Stimulated activated CD8-positive, alpha-beta memory T cell treated with anti-CD3 and anti-CD28 coated beads, Interleukin-7, amount 100 ng/mL, for 48 hours (primary cell): Measurements from ENCODE around the gene PKD2L1.
"Not testable (repeated sequence)": the region's sequence is repeated elsewhere in the genome, so short reads cannot be mapped to it uniquely, and the experiment has no call there.

ENCODE experiments used
- DNase-seq, 2 donors: peaks; one replicate each; pipeline ENCODE4 v3.0.0-alpha.2; 2020; ENCODE audit warnings: low read depth in 1 of 2; ENCODE audit errors: extremely low read depth in 1 of 2

Gene PKD2L1

DNA sequence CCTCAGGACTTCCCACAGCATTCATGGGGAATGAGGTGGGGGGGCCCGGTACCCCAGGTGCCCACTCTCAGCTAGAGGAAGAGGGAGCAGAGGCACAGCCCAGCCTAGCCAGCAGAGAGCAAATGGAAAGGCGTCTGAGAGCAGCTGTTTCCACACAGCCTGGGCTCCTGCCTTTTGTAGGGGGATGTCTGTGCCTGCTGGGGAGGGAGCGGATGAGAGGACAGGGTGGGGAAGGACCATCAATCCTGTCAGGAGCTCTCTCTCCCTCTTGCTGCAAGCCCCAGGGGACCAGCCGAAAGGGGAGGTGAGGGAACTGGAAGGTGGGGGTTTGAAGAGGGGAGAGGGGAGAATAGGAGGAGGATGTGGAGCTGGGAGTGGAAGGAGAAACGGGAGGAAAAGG lies at the start of gene PKD2L1:
TSS of gene PKD2L1 (minus strand) at position 150 of the 400 bp plus-strand sequence. CDS start at position 25, 125 bp downstream.
- no peak for DNase-seq

DNA sequence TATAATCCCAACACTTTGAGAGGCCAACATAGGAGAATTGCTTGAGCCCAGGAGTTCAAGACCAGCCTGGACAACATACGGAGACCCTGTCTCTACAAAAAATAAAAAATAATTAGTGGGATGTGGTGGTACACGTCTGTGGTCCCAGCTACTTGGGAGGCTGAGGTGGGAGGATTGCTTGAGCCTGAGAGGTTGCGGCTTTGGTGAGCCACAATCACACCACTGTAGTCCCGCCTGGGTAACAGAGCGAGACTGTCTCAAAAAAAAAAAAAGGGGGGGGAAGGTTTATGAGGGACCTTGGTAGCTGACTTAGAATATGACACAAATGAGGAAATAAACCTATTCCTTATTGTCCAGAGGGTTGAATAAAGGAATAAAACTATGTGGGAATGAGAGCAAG lies 47.8 kb upstream of the PKD2L1 start:
- DNase-seq: no peak

DNA sequence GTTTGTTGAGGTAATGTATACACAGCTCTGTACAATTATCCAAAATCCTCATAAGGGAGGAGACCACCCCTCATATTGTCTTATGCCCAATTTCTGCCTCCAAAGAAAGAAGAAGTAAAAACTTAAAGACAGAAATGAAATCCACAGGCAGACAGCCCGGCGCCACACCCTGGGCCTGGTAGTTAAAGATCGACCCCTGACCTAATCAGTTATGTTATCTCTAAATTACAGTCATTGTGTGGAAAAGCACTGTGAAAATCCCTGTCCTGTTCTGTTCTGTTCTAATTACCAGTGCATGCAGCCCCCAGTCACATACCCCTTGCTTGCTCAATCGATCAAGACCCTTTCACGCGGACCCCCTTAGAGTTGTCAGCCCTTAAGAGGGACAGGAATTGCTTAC lies 46.6 kb upstream of the PKD2L1 start:
- DNase-seq: not testable (repeated sequence)

DNA sequence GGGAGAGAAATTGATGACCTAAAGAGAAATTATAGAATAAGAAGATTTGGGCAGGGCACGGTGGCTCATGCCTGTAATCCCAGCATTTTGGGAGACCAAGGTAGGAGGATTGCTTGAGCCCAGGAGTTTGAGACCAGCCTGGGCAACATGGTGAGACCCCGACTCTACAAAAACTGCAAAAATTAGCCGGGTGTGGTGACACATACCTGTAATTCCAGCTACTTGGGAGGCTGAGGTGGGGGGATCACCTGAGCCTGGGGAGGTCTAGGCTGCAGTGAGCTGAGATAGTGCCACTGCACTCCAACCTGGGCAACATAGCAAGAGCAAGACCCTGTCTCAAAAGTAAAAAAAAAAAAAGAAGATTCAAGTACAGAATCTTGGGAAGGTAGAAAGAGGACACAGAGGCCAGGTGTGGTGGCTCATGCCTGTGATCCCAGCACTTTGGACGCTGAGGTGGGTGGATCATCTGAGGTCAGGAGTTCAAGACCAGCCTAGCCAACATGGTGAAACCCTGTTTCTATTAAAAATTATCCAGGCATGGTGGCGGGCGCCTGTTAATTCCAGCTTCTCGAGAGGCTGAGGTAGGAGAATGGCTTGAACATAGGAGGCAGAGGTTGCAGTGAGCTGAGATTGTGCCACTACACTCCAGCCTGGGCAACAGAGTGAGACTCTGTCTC lies 44.8 kb upstream of the PKD2L1 start:
- not testable (repeated sequence) for DNase-seq

DNA sequence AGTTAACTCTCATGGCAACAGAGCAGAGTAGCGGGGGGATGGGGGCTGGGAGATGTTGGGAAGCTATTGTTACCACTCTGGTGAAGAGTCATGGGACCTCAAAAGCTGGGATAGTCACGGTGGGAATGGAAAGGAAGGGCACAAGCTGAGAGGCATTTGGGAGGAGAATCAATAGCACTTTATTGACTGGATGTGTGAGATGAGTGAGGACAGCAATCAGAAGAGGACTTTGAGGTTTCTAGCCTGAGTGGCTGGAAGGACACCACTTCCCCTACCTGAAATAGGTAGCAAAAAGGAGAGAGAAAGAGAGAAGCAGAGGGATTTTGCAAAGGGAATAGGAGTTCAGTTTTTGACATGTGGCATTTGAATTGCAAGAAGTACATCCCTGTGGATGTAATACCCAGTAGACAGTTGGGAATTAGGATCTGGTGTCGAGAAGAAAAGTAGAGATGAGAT lies 44.2 kb upstream of the PKD2L1 start:
- DNase-seq: no peak

DNA sequence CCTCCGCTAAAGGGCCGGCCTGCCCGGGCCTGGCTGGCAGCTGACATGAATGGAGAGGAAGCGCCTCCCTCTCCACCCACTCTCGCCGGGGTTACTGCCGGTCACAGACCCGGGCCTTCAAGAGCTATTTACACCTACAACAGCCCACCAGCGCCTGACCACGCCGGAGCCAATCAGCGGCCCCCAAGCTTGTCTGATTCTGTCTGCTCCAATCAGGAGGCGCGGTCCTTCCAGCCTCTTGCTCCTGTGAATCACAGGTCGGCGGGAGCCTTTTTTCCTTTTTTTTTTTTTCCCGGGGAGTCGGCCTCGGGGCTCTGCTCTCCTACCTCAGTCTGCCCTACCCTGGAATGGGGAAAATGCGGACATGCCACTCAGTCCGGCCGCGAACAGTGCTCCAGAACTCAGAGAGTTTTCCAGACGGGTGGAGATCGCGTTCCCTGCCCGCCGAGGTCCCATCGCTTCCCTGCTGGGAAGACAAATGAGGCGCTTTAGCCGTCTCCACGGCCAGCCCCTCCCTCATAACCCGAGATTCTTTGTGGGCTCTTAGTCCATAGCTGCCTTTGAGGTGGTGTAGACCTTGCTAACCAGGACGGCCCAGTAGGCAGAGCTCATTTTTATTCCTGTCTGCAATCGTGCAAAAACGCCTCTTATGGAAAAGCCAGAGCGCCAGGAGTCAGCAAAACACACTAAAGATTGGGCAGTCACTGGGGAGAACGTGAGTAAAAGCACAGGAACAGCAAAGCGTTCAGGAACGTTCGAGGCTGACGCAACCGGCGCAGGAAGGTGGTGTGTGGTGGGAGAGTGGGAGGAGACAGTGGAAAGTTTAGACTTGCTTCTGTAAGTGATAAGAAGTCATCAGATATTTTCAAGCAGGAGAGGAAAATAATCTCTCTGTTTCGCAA lies 43.5 kb upstream of the PKD2L1 start:
- peak; percentile 87 to 97 for DNase-seq

DNA sequence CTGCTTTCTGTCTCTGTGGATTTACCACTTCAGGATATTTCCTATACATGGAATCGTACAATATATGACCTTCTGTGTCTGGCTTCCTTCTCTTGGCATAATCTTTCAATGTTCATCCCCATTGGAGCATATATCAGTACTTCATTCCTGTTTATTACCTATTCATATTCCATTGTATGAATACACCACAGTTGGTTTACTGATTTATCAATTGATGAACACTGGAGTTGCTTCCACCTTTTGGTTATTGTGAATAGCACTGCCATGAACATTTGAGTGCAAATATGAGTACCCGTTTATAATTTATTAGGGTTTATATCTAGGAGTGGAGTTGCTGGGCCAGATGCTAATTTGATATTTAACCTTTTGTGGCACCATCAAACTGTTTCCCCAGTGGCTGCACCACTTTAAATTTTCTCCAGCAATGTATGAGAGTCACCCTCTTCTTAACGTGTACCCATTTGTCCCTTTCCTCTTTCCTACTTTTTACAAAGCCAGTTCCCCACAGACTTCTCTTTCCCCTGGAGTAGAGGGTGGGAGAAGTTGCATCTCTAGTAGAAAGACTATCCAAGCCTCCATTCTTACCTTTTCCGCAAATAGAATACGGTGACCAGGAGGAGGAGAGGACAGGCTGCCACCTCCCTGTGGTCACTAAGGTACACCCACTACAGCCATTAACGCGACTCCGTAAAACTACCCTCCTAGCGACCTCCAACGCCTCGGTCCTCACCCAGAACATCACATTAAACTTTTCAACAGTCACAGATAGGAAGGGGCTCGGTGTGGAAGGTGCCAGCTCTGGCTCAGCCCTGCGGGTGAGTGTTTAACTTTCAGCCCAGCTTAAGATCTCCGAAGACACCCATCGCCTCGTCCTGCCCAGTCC lies 42.6 kb upstream of the PKD2L1 start:
- no peak for DNase-seq

DNA sequence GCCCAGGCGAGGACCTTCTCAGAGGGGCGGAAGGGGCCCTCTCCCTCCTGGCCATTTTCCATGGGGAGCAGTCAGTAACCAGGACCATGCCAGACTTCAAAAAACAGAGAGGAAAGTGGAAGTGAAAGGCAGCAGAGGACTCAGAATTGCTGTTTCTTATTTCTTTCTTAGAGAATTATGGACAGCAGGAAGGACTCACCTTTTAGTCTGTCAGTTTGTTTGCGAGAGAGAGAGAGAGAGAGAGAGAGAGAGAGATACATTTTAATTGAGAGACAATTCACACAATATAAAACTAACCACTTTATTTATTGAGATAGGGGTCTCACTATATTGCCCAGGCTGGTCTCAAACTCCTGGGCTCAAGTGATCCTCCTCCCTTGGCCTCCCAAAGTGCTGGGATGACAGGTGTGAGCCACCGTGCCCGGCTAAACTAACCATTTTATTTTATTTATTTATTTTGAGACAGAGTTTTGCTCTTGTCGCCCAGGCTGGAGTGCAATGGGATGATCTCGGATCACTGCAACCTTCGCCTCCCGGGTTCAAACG lies 41.5 kb upstream of the PKD2L1 start:
- no peak for DNase-seq

DNA sequence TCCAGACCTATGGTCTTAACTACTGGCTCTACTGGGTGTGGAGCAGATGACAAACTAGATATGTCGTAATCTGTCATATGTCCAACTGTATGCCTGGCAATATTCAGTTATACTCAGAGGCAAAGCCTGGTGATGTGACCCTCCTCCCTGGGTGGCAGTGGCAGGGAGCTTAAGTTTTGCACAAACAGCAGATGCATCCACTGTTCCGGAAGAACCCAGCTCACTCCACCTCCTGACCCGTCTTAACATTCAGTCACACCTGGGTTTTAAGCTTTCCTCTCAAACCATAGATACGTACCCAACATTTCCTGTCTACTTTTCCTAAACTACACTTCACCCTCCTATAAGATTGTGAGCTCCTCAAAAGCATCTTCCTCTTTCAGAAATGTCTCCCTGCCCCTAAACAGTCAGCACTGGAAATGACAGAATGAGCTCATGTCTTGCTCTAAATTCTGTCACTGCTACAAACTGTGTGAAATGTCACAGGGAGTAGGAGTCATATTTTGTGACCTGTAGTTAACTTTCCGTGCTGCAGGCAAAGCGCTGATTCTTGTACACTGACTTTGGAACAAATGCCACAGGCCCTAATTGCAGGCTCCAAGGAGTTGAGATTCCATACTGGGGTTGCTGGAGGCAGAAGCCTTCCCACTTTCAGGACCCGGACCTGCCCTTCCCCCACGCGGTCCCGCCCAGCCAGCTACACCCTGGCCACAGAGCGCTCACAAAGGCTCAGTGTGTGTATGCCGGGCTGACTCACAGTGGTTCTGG lies 40.9 kb upstream of the PKD2L1 start:
- DNase-seq: peak; percentile 45 to 62

DNA sequence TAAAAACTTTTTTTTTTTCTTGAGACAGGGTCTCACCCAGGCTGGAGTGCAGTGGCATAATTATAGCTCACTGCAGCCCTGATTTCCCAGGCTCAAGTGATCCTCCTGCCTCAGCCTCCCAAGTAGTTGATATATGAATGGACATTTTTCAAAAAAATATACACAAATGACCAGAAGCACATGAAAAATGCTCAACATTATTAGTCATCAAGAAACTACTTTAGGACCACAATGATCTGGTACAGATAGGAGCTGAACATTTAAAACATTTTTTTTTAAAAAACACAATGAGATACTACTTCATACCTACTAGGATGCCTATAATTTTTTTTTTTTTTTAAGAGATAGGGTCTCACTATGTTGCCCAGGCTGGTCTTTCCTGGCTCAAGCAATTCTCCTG lies 38.7 kb upstream of the PKD2L1 start:
- no peak for DNase-seq

DNA sequence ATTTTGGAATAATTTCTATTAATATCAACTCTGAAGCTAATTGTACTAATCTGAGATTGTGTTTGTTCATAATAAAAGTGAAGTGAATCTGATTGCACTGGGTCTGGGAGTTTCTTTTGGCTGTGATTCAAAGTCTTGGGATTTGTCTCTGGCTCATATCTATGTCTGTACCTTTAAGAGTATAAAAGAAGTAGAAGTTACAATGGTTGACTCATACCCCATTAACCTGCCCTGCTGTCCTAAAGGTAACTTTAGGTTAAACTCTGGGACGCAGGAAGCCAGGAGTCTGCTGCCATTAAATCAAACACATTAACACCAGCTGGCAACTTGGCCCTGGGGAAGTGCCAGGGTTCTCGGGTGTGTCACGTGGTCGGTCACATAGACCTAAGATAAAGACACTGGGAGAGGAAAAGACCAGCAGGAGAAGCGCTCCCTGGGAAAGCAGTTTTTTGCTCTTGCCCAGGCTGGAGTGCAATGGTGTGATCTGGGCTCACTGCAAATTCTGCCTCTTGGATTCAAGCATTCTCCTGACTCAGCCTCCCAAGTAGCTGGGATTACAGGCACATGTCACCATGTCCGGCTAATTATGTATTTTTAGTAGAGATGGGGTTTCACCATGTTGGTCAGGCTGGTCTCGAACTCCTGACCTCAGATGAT lies 34.8 kb upstream of the PKD2L1 start:
- no peak for DNase-seq

DNA sequence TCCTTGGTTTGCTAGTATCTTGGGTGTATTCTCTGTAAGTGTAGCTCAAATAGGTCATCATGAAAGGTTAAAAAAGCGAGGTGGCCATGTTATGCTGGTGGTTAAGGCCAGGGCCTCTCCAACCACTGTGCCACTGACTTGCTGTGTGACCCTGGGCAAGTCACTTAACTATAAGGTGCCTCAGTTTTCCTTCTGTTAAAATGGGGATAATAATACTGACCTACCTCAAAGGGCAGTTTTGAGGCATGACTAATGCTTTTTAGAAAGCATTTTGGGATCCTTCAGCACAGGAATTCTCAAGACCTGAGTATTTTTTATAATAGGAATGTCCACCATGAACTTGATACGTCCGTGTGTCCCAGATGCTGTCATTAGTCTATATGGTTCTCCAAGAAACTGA lies 34.1 kb upstream of the PKD2L1 start:
- no peak for DNase-seq

DNA sequence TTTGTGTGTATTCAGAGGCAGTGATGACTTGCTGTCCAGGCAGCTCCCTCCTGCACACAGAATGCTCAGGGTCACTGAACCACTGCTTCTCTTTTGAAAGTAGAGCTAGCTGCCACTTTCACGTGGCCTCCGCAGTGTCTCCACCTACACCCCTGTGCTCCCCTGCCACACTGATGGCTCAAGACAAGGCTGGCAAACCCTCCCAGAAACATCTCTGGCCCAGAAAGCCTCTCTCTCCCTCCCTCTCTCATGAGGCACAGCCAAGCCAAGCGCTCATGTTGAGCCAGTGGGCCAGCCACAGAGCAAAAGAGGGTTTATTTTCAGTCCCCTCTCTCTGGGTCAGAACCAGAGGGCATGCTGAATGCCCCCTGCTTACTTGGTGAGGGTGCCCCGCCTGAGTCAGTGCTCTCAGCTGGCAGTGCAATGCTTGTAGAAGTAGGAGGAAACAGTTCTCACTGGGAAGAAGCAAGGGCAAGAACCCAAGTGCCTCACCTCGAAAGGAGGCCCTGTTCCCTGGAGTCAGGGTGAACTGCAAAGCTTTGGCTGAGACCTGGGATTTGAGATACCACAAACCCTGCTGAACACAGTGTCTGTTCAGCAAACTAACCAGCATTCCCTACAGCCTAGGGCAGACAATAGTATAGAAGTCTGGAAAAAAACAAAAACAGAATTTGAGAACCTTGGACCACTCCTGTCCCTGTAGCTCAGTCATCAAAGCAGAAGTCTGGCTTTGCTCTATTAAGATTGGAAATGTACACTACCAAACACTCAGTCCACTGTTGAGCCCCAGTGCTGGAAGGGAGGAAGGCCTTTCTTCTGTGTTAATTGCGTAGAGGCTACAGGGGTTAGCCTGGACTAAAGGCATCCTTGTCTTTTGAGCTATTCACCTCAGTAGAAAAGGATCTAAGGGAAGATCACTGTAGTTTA lies 32.8 kb upstream of the PKD2L1 start:
- DNase-seq: no peak

DNA sequence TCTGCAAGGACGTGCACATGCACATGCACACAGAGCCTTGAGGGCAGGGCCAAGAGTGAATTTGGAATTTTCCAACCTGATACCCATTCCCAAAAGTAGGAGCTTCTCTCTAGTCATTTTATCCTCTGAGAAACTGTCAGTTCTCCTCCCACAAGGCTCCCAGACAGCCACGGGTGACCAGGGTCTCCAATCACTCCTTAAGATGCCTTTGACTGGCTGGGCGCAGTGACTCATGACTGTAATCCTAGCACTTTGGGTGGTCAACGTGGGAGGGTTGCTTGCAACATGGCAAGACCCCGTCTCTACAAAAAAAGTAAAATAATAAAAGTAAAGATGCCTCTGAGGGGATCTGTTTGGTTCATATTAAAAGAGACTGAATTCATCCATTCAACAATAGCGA lies 30.2 kb upstream of the PKD2L1 start:
- DNase-seq: no peak

DNA sequence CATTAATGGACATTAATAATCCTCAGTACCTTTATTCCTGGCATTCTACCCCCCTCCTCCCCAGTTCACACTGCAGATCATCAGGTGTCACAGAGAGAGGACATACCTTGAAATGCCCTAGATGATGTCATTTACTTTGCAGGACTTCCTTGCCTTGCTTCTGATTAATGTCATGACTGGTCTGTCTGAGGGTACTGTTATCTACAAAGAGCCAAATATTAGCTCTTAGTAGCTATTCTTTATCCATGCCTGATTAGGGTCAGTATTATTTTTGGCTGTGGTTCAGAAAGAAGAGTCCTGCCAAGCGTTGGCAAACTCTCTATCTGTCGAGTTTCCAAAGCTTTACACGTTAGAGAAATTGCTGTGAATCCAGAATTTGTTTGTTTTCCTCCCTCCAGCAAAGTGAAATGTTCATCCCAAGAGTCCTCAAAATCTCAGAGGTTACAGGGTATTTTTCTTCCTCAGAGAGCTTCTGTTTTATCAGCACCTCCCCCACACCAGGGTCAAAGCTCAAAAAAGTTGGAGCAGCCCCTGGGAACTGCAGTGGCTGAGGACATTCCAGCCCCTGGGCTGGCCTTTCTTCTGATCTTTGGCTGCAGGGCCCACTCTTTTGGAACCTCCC lies 29.6 kb upstream of the PKD2L1 start:
- no peak for DNase-seq

DNA sequence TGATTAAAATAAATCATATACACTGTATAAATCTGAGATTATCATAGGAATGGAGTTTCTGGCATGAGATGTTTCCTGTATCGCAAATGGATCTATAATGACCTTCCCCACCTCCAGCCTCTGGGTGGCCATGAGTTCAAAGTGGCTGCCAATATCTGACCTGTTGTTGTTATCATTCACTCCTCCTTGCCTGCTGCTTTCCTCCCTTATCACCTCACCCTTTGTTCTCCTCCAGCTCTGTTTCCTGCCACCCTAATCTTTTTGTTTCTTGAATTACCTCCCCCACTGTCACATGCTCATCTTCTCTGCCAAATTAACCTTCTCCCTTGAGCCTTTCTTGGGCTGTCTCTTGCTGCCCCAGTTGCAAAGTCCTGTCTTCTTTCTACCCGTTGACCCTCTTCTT lies 29.0 kb upstream of the PKD2L1 start:
- DNase-seq: no peak

DNA sequence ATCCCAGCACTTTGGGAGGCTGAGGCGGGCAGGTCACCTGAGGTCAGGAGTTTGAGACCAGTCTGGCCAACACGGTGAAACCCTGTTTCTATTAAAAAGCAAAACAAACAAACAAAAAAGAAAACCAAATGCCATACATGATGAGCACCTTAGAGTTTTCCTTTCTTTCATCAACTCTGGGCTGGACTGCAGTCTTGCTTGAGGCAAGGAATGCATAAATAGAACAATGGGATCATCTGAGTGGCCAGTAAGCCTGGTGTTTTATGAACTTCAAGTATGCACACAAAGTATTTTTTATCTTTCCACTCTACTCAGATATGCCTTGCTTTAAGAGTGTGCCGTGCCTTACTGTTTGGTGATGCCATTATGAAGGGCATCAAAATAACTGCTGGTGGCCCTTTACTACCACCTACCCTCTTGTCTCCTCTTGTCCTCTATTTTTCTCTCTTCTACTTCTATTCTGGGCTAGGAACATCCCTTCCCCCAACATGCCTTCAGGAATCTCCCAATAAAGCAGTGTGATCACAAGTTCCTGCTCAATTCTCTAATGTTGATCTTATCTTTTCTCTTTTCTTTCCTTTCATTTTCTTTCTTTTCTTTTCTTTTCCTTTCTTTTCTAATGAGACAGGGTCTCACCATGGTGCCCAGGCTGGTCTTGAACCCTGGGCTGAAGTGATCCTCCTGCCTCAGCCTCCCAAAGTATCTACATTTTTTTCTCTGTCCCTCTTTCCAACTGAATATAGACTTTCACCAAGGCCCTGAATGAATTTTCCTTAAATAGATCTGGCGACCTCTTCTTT lies 27.2 kb upstream of the PKD2L1 start:
- no peak for DNase-seq
